Measurements from ENCODE around the gene DAB2IP.

The DAB2IP gene

GRCh38 chr9:121682926-121683515, 31.6 kb downstream of the DAB2IP start:
- H3K4me3 ChIP-seq (ENCODE audit: low read depth, low read length): no peak overlapping the region
- no peak for DNase-seq (ENCODE audit: low read depth)
- no peak for TF ChIP-seq CTCF (IDR thresholded peaks at IDR 0.05; ENCODE audit: control insufficient read depth, extremely low read depth, insufficient read depth)

- H3K4me3 ChIP-seq (ENCODE audit: low read depth, low read length): no peak overlapping the region
- TF ChIP-seq CTCF (IDR thresholded peaks at IDR 0.05; ENCODE audit: control insufficient read depth, extremely low read depth, insufficient read depth): no peak
- no peak for DNase-seq (ENCODE audit: low read depth)
Measured at GRCh38 chr9:121683652-121684051, 32.2 kb downstream of the DAB2IP start.

- no peak for DNase-seq (ENCODE audit: low read depth)
- no peak overlapping the region for H3K4me3 ChIP-seq (ENCODE audit: low read depth, low read length)
- peak; percentile 67 for TF ChIP-seq CTCF (IDR thresholded peaks at IDR 0.05; ENCODE audit: control insufficient read depth, extremely low read depth, insufficient read depth)
Measured at GRCh38 chr9:121684381-121685145, 33.1 kb downstream of the DAB2IP start.

- TF ChIP-seq CTCF (IDR thresholded peaks at IDR 0.05; ENCODE audit: control insufficient read depth, extremely low read depth, insufficient read depth): no peak
- no peak overlapping the region for H3K4me3 ChIP-seq (ENCODE audit: low read depth, low read length)
- no peak for DNase-seq (ENCODE audit: low read depth)
Measured at GRCh38 chr9:121685146-121685794, 33.8 kb downstream of the DAB2IP start.

- no peak for DNase-seq (ENCODE audit: low read depth)
- no peak for TF ChIP-seq CTCF (IDR thresholded peaks at IDR 0.05; ENCODE audit: control insufficient read depth, extremely low read depth, insufficient read depth)
- no peak overlapping the region for H3K4me3 ChIP-seq (ENCODE audit: low read depth, low read length)
Measured at GRCh38 chr9:121685795-121686377, 34.5 kb downstream of the DAB2IP start.

- TF ChIP-seq CTCF (IDR thresholded peaks at IDR 0.05; ENCODE audit: control insufficient read depth, extremely low read depth, insufficient read depth): peak; percentile 86
- no peak overlapping the region for H3K4me3 ChIP-seq (ENCODE audit: low read depth, low read length)
- DNase-seq (ENCODE audit: low read depth): peak; percentile 23
Measured at GRCh38 chr9:121686930-121687541, 35.6 kb downstream of the DAB2IP start.
